Activated naive CD8-positive, alpha-beta T cell (primary cell): ENCODE results near the gene NEK6.

ENCODE experiments used
- H3K27ac Mint-ChIP-seq: one replicate; pipeline ENCODE4 v1.8.0; 2021; ENCODE audit warnings: mixed read lengths
- H3K27me3 Mint-ChIP-seq: one replicate; pipeline ENCODE4 v1.8.0; 2021; ENCODE audit warnings: mixed read lengths
- H3K36me3 Mint-ChIP-seq: one replicate; pipeline ENCODE4 v1.8.0; 2021; ENCODE audit warnings: mixed read lengths
- H3K4me1 Mint-ChIP-seq: one replicate; pipeline ENCODE4 v1.8.0; 2021; ENCODE audit warnings: low read depth, mixed read lengths
- H3K4me3 Mint-ChIP-seq: one replicate; pipeline ENCODE4 v1.8.0; 2021; ENCODE audit warnings: mild to moderate bottlenecking, mixed read lengths
- H3K9me3 Mint-ChIP-seq: one replicate; pipeline ENCODE4 v1.8.0; 2021; ENCODE audit warnings: low read depth, mixed read lengths

NEK6 gene

GRCh38 chr9:124390794-124391658 is 133.3 kb downstream of the NEK6 start:
- Mint-ChIP-seq H3K27me3 (no peaks in the 10 kb centered on the region), H3K4me1 (peaks cover 71% of the 10 kb centered on the region), H3K27ac (peak overlapping the region; percentile 10), H3K4me3 (no peak overlapping the region), H3K9me3 (no peaks in the 10 kb centered on the region), H3K36me3 (peaks cover 7% of the 10 kb centered on the region)

DNA sequence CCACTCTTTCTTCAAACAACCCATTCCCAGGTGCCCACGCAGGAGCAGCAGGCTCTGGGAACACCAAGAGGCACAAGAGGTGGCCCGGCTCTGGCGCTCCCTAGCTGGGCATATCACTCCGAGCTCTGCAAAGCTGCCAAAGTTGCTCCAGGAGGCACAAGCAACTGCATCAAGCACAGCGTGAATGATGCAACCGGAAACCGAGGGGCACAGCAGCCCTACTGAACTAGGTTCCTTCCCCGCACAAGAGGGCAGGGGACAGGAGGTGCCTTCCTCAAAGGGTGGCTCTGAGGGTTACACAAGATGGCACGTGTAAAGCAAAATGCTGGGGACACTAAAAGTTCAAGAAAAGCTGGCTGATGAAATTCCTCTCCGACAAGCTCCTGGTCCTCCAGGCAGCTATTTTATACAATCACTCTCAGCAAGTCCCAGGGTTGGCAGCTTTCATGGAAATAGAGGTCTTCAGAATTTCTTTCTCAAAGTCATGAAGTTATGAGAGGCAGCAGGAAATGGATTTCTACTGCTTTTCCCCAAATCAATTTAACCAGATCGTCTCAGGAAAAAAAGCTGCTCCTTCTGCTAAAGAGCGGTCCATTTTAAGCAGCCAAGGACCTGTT is 134.6 kb downstream of the NEK6 start:
- Mint-ChIP-seq H3K27me3 (no peaks in the 10 kb centered on the region), H3K9me3 (no peaks in the 10 kb centered on the region), H3K4me3 (no peak overlapping the region), H3K27ac (no peak overlapping the region), H3K36me3 (peaks cover 7% of the 10 kb centered on the region), H3K4me1 (peaks cover 71% of the 10 kb centered on the region)

DNA sequence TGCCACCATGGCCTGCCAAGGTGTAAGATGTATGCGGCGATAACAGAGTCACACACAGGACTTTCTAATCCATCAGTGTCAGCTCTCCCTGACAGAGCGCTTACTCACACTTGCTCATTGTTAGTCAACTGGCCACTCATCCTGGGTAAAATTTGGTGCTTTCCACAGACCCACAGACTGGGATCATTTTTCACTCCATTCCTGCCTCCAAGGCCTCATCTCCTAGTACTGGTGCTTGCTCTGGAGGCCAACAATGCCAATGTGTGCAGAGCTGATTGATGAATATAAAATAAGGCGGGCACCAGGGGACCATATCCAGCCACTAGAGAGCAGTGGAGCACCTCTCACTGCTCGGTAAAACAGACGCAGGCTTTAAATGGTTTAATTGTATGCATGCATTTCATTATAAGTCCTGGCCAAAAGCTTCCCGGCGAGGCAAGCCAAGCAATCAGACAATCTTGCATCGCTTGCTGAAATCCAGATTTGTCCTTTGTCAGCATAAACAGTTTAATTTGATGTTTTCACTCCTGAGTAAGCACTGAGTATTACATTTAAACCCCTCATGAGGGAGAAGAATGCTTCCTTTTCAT is 135.2 kb downstream of the NEK6 start:
- peaks cover 69% of the 10 kb centered on the region for H3K4me1 Mint-ChIP-seq

GRCh38 chr9:124394167-124394566 is 136.4 kb downstream of the NEK6 start:
- Mint-ChIP-seq H3K4me3 (no peak overlapping the region), H3K27ac (no peak overlapping the region), H3K36me3 (peaks cover 7% of the 10 kb centered on the region), H3K4me1 (peaks cover 62% of the 10 kb centered on the region), H3K27me3 (no peaks in the 10 kb centered on the region), H3K9me3 (no peaks in the 10 kb centered on the region)

More for the DNA sequence above, 135.2 kb downstream of the NEK6 start:
- H3K36me3 Mint-ChIP-seq = peaks cover 7% of the 10 kb centered on the region
- H3K4me3 Mint-ChIP-seq = no peak overlapping the region
- H3K27me3 Mint-ChIP-seq = no peaks in the 10 kb centered on the region
- no peak overlapping the region for H3K27ac Mint-ChIP-seq
- no peaks in the 10 kb centered on the region for H3K9me3 Mint-ChIP-seq

DNA sequence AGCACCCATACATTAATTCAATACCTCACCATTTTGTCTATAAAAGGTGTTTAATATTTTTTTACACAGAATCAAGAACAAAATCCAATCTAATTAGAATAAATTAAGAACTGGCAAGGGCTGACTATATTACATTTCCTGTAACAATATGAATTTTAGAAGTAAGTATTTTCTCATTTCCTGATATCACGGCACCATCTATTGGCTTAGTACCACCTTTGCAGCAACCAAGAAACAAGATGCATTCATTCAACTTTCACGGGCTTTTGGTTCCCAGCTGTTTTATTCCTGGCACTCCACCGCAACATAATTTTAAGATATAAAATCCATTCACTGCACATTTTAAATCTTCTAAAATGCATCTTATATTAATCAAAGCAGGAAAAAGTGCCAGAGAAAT is 136.8 kb downstream of the NEK6 start:
- H3K27me3 Mint-ChIP-seq = no peaks in the 10 kb centered on the region
- no peak overlapping the region for H3K27ac Mint-ChIP-seq
- H3K36me3 Mint-ChIP-seq = peaks cover 7% of the 10 kb centered on the region
- peaks cover 60% of the 10 kb centered on the region for H3K4me1 Mint-ChIP-seq
- H3K9me3 Mint-ChIP-seq = no peaks in the 10 kb centered on the region
- no peak overlapping the region for H3K4me3 Mint-ChIP-seq

GRCh38 chr9:124395826-124396225 is 138.1 kb downstream of the NEK6 start:
- Mint-ChIP-seq H3K27ac (no peak overlapping the region), H3K27me3 (no peaks in the 10 kb centered on the region), H3K9me3 (no peaks in the 10 kb centered on the region), H3K36me3 (peaks cover 8% of the 10 kb centered on the region), H3K4me1 (peaks cover 59% of the 10 kb centered on the region), H3K4me3 (no peak overlapping the region)

- Mint-ChIP-seq H3K27ac (no peak overlapping the region), H3K4me3 (no peak overlapping the region), H3K4me1 (peaks cover 48% of the 10 kb centered on the region), H3K36me3 (peaks cover 11% of the 10 kb centered on the region), H3K9me3 (no peaks in the 10 kb centered on the region), H3K27me3 (no peaks in the 10 kb centered on the region)
These were observed 140.6 kb downstream of the NEK6 start for GRCh38 chr9:124398191-124398935.

- peak overlapping the region; percentile 46 for H3K27ac Mint-ChIP-seq
- no peaks in the 10 kb centered on the region for H3K27me3 Mint-ChIP-seq
- H3K9me3 Mint-ChIP-seq = no peaks in the 10 kb centered on the region
- peaks cover 11% of the 10 kb centered on the region for H3K36me3 Mint-ChIP-seq
- peaks cover 50% of the 10 kb centered on the region for H3K4me1 Mint-ChIP-seq
- no peak overlapping the region for H3K4me3 Mint-ChIP-seq
These were observed 141.7 kb downstream of the NEK6 start for GRCh38 chr9:124399323-124399967.

GRCh38 chr9:124399968-124400940 is 142.5 kb downstream of the NEK6 start:
- no peak overlapping the region for H3K4me3 Mint-ChIP-seq
- H3K36me3 Mint-ChIP-seq = peaks cover 11% of the 10 kb centered on the region
- no peak overlapping the region for H3K27ac Mint-ChIP-seq
- peaks cover 47% of the 10 kb centered on the region for H3K4me1 Mint-ChIP-seq
- no peaks in the 10 kb centered on the region for H3K27me3 Mint-ChIP-seq
- no peaks in the 10 kb centered on the region for H3K9me3 Mint-ChIP-seq
